GM12875 (cell line): ENCODE data around the gene KCNJ15.

Source experiments
- H3K4me3 ChIP-seq: one replicate; pipeline ENCODE4 v1.5.1; 2011; ENCODE audit warnings: low read depth, low read length, control low read depth
- CTCF ChIP-seq: IDR thresholded peaks from 2 replicates; pipeline ENCODE4 v1.5.1; 2011; ENCODE audit warnings: low read depth, mild to moderate bottlenecking, control low read depth, inconsistent platforms, low read length, moderate library complexity, borderline replicate concordance; ENCODE audit not compliant: insufficient read depth

Gene KCNJ15

GRCh38 chr21:38261851-38262250 lies 5.1 kb downstream of the KCNJ15 start:
- no peak overlapping the region for H3K4me3 ChIP-seq
- TF ChIP-seq CTCF, result no peak

- TF ChIP-seq CTCF, result no peak
- H3K4me3 ChIP-seq, result no peak overlapping the region
Observed at GRCh38 chr21:38263493-38263892, 6.7 kb downstream of the KCNJ15 start.

- H3K4me3 ChIP-seq, result no peak overlapping the region
- no peak for TF ChIP-seq CTCF
Observed at GRCh38 chr21:38264571-38264970, 7.8 kb downstream of the KCNJ15 start.

GRCh38 chr21:38265166-38265565 lies 8.4 kb downstream of the KCNJ15 start:
- H3K4me3 ChIP-seq, result no peak overlapping the region
- no peak for TF ChIP-seq CTCF

- H3K4me3 ChIP-seq, result no peak overlapping the region
- no peak for TF ChIP-seq CTCF
Observed at GRCh38 chr21:38266732-38267131, 9.9 kb downstream of the KCNJ15 start.

- H3K4me3 ChIP-seq, result no peak overlapping the region
Observed at GRCh38 chr21:38267136-38267755, 10.5 kb downstream of the KCNJ15 start.

More at GRCh38 chr21:38267136-38267755, 10.5 kb downstream of the KCNJ15 start:
- no peak for TF ChIP-seq CTCF
